WTC11 (cell line): Measurements from ENCODE around the gene ORC3.

ENCODE experiments used
- ZNF281 ChIP-seq: sonication (generic); formaldehyde crosslinking; IDR thresholded peaks from 2 replicates; pipeline ENCODE4 v1.8.0; 2023; ENCODE audit warnings: mild to moderate bottlenecking, missing genetic modification reagents
- ZNF423 ChIP-seq: fragments of 250-450 bp; sonication (Bioruptor Pico); IDR thresholded peaks from 2 replicates; pipeline ENCODE4 v2.1.2; 2022; ENCODE audit warnings: mild to moderate bottlenecking, moderate library complexity

- TF ChIP-seq ZNF281 (CRISPR knock-in tag) (no peak), ZNF423 (CRISPR knock-in tag) (no peak)
Observed at GRCh38 chr6:87655824-87656223, 65.9 kb downstream of the ORC3 start.
